GM18909 (cell line): ENCODE measurements around the gene CDK14.

Experiments used
- ATAC-seq: cut with Tn5 transposase; IDR thresholded peaks from one replicate; pipeline ENCODE4 v1.9.1; 2021; ENCODE audit warnings: mild to moderate bottlenecking; ENCODE audit not compliant: unreplicated experiment, poor library complexity

The CDK14 gene

DNA sequence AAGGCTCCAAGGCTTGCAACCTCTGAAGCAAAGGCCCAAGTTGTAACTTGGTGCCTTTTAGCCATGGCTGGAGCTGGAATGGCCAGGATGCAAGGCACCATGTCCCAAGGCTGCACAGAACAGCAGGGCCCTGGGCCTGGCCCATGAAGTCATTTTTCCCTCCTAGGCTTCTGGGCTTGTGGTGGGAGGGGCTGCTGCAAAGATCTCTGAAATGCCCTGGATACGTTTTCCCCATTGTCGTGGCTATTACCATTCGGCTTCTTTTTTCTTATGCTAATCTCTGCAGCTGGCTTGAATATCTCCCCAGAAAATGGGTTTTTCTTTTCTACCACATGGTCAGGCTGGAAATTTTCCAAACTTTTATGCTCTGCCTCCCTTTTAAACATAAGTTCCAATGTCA, 234.2 kb downstream of the CDK14 start:
- no peak for ATAC-seq

- ATAC-seq: no peak
These were observed 236.6 kb downstream of the CDK14 start for GRCh38 chr7:90832726-90833125.

DNA sequence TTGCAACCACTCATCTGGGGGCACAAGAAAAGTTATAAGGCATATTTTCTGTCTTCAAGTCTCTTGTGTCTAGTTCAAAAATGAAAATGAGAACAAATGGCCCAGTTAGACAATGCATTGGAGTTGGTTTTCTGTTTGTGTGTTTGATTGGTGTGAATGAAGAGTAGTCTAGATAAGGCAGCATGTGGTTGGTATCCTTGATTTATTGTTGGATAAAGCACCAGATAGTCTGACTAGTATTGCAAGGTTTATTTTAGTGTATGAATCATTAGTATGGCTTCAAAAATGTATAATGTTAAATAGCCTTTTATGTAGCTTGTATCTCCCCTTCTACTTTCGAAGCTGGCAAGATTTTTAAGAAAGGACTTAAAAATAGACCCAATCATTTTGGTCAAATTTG, 237.3 kb downstream of the CDK14 start:
- ATAC-seq: no peak

DNA sequence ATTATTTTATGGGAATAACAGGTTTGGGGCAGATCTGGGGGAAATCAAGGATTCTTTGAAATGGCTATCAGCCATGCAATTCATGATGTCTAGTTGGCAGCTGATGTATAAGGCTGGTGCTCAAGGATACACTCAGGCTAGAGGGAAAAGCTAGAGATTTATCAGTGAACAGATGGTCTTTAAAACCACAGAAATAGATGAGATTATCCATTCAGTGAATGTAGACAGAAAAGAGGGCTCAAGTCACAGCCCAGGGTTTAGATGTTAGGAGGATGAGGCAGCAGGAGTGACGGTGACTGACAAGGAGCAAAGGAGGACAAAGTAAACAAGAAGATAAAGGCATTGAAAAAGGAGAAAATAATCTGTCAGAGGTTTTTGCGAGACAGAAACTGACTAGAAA, 238.7 kb downstream of the CDK14 start:
- ATAC-seq: no peak

- no peak for ATAC-seq
These were observed 239.7 kb downstream of the CDK14 start for GRCh38 chr7:90835861-90836260.

GRCh38 chr7:90836937-90837336, 240.8 kb downstream of the CDK14 start:
- no peak for ATAC-seq

DNA sequence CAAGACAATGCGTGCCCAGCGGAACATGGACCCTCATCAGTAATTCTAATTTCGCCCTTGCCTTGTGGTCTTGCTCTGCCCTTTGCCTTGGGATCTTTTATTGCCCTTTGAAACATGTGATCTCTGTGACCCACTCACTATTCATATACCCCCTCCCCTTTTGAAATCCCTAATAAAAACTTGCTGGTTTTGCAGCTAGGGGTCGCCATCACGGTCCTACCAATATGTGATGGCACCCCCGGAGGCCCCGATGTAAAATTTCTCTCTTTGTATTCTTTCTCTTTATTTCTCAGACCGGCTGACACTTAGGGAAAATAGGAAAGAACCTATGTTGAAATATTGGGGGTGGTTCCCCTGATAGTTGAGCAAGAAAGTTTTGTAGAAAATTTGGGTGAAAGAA, 242.7 kb downstream of the CDK14 start:
- ATAC-seq: no peak

GRCh38 chr7:90839316-90839715, 243.2 kb downstream of the CDK14 start:
- ATAC-seq: no peak

- no peak for ATAC-seq
These were observed 243.7 kb downstream of the CDK14 start for GRCh38 chr7:90839727-90840291.

- peak; percentile 29 for ATAC-seq
These were observed 245.8 kb downstream of the CDK14 start for GRCh38 chr7:90841759-90842429.

DNA sequence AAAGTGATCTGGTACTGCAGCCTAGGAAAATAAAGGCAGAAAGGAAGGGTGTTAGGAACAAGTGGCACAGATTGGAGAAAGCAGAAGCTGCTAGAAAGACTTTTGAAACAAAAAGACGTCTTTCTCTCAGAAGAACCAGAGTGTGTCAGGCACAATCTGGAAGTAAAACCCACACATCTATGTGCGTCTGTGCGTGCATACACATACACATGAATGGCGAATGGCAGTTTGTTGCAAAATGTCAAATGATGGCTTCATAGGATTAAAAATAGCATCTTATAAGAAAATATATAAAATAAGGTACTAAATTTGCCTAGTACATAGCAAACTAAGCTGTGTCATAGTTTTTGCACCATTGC, 246.3 kb downstream of the CDK14 start:
- peak; percentile 52 for ATAC-seq

DNA sequence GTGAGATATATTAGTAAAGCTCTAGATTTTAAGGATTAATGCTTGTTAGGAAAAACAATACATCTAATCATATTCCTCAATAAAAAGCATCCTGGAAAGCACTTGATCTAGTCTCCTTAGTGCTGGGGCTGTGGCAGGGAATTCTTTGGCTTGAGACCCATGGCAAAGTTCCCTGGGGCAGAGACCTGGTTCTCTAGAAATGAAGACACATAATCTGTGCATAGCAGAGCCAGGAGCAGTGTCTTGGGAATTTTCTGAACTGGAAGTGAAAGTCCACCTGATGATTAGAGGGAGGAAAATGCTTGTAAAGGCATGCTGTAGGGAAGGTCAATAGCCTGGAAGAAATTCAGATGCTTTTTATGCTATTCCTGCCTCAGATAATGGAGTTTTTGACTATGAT, 247.4 kb downstream of the CDK14 start:
- ATAC-seq: no peak

DNA sequence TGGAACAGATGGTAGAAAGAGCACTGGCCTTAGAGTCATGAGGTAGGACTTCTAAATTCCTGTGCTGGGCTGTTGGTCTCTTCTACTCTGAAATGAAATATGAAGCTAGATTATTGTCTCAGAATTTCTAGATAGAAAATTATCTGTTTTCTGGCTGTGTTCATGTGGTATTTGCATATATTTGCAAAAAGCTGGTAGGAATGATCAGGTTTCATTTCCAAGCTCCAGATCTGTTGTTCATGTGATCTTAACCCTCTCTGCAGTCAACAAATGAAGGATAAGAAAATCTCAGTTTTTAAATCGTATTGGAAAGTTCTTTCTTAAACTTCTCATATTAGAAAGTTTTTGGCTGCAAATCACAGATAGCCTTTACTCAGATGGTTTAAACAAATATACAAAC, 248.3 kb downstream of the CDK14 start:
- no peak for ATAC-seq

GRCh38 chr7:90846192-90846591, 250.1 kb downstream of the CDK14 start:
- ATAC-seq: no peak

DNA sequence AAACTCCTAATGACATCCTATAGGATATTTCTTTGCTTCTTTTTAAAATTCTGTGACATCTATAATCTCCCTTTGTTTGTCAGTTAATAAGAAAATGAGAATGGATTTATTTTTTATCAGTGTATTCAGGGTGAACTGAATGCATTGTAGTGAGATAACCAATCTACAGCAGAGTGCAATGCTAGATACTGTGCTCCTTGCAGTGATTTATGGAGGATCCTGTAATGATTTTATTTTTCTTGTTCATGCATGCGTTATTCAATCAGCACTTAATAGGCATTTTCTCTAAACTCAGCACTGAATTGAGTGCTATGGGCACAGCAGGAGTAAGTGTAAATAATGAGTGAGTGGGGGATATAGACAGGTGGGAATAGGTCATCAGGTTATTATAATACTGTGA, 253.9 kb downstream of the CDK14 start:
- ATAC-seq: no peak

GRCh38 chr7:90850471-90850870, 254.3 kb downstream of the CDK14 start:
- no peak for ATAC-seq

GRCh38 chr7:90853205-90853604, 257.1 kb downstream of the CDK14 start:
- no peak for ATAC-seq

DNA sequence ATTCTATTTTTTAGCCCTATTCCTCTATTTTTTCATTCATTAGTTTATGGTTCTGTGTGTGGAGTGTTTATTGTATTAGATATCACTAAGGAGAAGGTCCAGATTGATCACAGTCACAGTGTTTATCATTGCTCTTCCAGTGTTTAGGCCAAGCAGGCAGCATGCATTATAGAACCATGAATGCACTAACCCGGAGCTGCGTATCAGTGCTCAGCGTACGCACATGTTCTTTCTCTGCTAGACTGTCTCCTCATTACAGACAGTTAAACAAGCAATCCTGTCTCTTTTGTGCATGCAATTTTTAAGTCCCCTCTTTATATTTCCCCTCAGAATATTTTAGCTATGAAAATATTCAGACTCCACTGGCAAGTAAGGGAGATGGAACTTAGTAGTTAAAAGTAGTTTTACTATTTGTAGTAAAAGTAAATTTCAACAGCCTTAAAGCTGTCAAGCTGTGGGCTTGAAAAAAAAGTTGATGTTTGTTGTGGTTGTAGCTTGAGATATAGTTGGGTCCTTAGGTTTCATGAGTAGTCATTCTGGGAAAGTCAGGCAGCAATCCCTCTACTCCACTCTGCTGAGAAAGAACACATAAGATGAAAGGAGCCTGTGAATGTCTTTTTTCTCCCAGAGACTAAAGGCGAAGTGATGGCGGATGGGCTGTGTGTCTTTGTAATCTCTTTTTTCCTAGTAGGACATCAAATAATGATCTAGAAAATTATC, 260.4 kb downstream of the CDK14 start:
- no peak for ATAC-seq

GRCh38 chr7:90857603-90858002, 261.5 kb downstream of the CDK14 start:
- no peak for ATAC-seq

GRCh38 chr7:90858546-90858945, 262.4 kb downstream of the CDK14 start:
- ATAC-seq: no peak

GRCh38 chr7:90859521-90859920, 263.4 kb downstream of the CDK14 start:
- ATAC-seq: no peak

- no peak for ATAC-seq
These were observed 268.0 kb downstream of the CDK14 start for GRCh38 chr7:90864088-90864487.
